Measurements from ENCODE around the gene FIGLA.
"Not testable (repeated sequence)": the region's sequence is repeated elsewhere in the genome, so short reads cannot be mapped to it uniquely, and the experiment has no call there.

Gene FIGLA

GRCh38 chr2:70743677-70744076 lies 46.8 kb downstream of the FIGLA start:
- no peak for DNase-seq

- DNase-seq: no peak
Measured at GRCh38 chr2:70743068-70743467, 47.4 kb downstream of the FIGLA start.

- DNase-seq: not testable (repeated sequence)
Measured at GRCh38 chr2:70739492-70739891, 51.0 kb downstream of the FIGLA start.

- no peak for DNase-seq
Measured at GRCh38 chr2:70738159-70738558, 52.3 kb downstream of the FIGLA start.

GRCh38 chr2:70735071-70735470 lies 55.4 kb downstream of the FIGLA start:
- DNase-seq: no peak

DNA sequence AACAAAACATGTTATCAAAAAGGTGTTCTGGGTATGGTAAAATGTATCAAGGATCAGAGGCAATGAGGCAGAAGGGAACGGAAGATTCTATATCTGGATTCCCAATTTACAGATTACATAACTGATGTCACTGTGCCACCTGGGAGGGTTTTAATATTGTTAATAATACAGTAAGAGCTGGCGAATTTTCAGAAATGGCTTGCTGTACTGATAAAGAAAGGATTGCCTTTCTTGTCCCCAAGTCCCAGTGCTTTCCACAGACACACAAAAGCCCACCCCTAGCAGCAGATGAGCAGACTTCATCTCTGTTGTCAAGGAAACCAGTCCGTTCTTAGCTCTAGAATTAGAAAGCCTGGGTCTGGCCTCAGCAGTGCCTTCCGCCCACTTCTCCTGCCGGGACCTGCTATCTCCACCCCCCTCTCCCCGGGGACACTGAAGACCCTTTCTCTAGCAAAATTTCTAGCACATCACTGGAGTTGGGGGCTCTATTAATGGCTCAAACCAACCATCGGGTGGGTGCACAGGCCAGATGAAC lies 56.7 kb downstream of the FIGLA start:
- DNase-seq: no peak

GRCh38 chr2:70732766-70733645 lies 57.4 kb downstream of the FIGLA start:
- DNase-seq: no peak

DNA sequence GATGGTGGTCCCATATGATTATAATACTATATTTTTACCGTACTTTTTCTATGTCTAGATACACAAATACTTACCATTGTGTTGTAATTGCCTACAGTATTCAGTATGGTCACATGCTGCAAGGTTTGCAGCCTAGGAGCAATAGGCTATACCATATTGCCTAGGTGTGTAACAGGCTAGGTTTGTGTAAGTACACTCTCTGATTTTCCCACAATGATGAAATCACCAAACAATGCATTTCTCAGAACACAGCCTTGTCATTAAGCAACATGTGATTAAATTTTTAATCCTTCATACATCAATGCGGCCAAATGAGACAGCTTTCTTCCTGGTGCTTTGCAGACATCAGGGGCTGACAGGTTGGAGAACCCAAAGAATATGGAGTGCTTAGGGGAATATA lies 59.7 kb downstream of the FIGLA start:
- DNase-seq: no peak

- no peak for DNase-seq
Measured at GRCh38 chr2:70729647-70730046, 60.8 kb downstream of the FIGLA start.

DNA sequence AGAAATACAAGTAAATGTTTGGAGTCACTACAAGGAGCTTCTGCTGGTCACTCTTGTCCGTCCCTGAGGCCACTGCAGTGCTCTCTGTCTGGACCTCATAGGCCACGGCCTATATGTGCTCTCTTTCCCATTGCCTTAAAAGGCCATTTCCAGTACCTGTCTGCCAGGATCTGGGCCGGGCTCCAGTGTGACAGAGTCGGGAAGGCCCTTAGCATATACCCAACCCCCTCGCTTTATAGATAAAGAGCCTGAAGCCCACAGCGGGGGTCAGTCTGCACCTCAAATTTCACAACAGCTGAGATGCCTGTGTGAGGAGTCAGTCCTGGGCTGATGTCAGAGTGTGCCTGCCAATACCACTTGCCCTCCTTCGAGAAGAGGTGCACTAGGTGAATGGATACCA lies 62.3 kb downstream of the FIGLA start:
- DNase-seq: no peak
